ENCODE results near the gene FREM1.
A peak's percentile ranks its signal among the peaks of the same experiment; 100 is the strongest.

The FREM1 gene

GRCh38 chr9:14756291-14756690 is 153.9 kb downstream of the FREM1 start:
- DNase-seq (ENCODE audit: low read depth): no peak

- DNase-seq (ENCODE audit: low read depth): no peak
These were observed 157.4 kb downstream of the FREM1 start for GRCh38 chr9:14752871-14753270.

GRCh38 chr9:14752271-14752670 is 158.0 kb downstream of the FREM1 start:
- no peak for DNase-seq (ENCODE audit: low read depth)

- DNase-seq (ENCODE audit: low read depth): no peak
These were observed 159.4 kb downstream of the FREM1 start for GRCh38 chr9:14750821-14751220.

GRCh38 chr9:14749741-14750211 is 160.5 kb downstream of the FREM1 start:
- no peak for DNase-seq (ENCODE audit: low read depth)

- no peak for DNase-seq (ENCODE audit: low read depth)
These were observed 161.9 kb downstream of the FREM1 start for GRCh38 chr9:14748373-14748772.

GRCh38 chr9:14747111-14747510 is 163.1 kb downstream of the FREM1 start:
- DNase-seq (ENCODE audit: low read depth): no peak

- no peak for DNase-seq (ENCODE audit: low read depth)
These were observed 163.6 kb downstream of the FREM1 start for GRCh38 chr9:14746626-14747025.

- DNase-seq (ENCODE audit: low read depth): no peak
These were observed 165.5 kb downstream of the FREM1 start for GRCh38 chr9:14744768-14745167.

- no peak for DNase-seq (ENCODE audit: low read depth)
These were observed 168.9 kb downstream of the FREM1 start for GRCh38 chr9:14741369-14741768.

GRCh38 chr9:14733133-14733532 is 177.1 kb downstream of the FREM1 start:
- DNase-seq (ENCODE audit: low read depth): no peak

- DNase-seq (ENCODE audit: low read depth): no peak
These were observed 178.8 kb downstream of the FREM1 start for GRCh38 chr9:14731294-14731981.

- no peak for DNase-seq (ENCODE audit: low read depth)
These were observed 179.7 kb downstream of the FREM1 start for GRCh38 chr9:14730461-14730898.

- DNase-seq (ENCODE audit: low read depth): no peak
These were observed 186.9 kb downstream of the FREM1 start for GRCh38 chr9:14723301-14723700.

- no peak for DNase-seq (ENCODE audit: low read depth)
These were observed 187.7 kb downstream of the FREM1 start, which contains the start of gene CER1 for GRCh38 chr9:14722391-14723035. Gene CER1 (minus strand): TSS chr9:14722733. CDS start chr9:14722672, 61 bp downstream.

- DNase-seq (ENCODE audit: low read depth): no peak
These were observed 190.9 kb downstream of the FREM1 start for GRCh38 chr9:14719231-14719923.

- DNase-seq (ENCODE audit: low read depth): peak; percentile 1
These were observed 195.1 kb downstream of the FREM1 start for GRCh38 chr9:14715102-14715501.

GRCh38 chr9:14713187-14713767 is 197.0 kb downstream of the FREM1 start:
- no peak for DNase-seq (ENCODE audit: low read depth)

- peak; percentile 7 for DNase-seq (ENCODE audit: low read depth)
These were observed 199.4 kb downstream of the FREM1 start for GRCh38 chr9:14710804-14711203.

- DNase-seq (ENCODE audit: low read depth): no peak
These were observed 203.6 kb downstream of the FREM1 start for GRCh38 chr9:14706530-14707140.

- no peak for DNase-seq (ENCODE audit: low read depth)
These were observed 205.1 kb downstream of the FREM1 start for GRCh38 chr9:14705079-14705478.

GRCh38 chr9:14704281-14704680 is 205.9 kb downstream of the FREM1 start:
- no peak for DNase-seq (ENCODE audit: low read depth)

All from EH (cell line).